HepG2 (cell line): ENCODE data around the gene NXPE4. TPM values are rescaled to one million over a fixed set of nuclear protein-coding genes. Genes with fewer than 3 reads are reported as not detected.
"Not testable (repeated sequence)": the region's sequence is repeated elsewhere in the genome, so short reads cannot be mapped to it uniquely, and the experiment has no call there.

Source experiments
- ATAC-seq: fragments of 200-7000 bp; cut with Tn5 transposase; 3 replicates; pipeline ENCODE4 v1.9.1; 2020; ENCODE audit warnings: mild to moderate bottlenecking, moderate library complexity
- BruUV-seq: library from RNA; stranded (reverse); fragments of 400-500 nt; replicated peaks from 2 replicates; lab custom pipeline; 2021; lab: Mats Ljungman, UMichigan
- CTCF ChIA-PET: fragments of 300-600 bp; formaldehyde crosslinking; extraction: SDS; loops from one replicate; lab custom pipeline; 2021; ENCODE audit warnings: low total read pairs, inconsistent platforms, low intra/inter-chr PET ratio; lab: Yijun Ruan, JAX
- POLR2A ChIA-PET: fragments of 350-600 bp; sonication (Branson Sonifier 250); formaldehyde crosslinking; loops from one replicate; lab custom pipeline; 2020; ENCODE audit warnings: antibody characterized with exemption, inconsistent platforms; lab: Yijun Ruan, JAX
- DNase-seq: peaks from one replicate; pipeline ENCODE4 v3.0.0-alpha.2; 2015; ENCODE audit warnings: low spot score
- FAIRE-seq: peaks from 3 replicates; lab custom pipeline; 2011; peaks lifted over from hg19 to GRCh38; lab: Jason Lieb, UNC
- H2AFZ ChIP-seq: one replicate; pipeline ENCODE4 v1.6.1; 2011; ENCODE audit warnings: low read length, inconsistent platforms
- H3K27ac ChIP-seq: fragments of 300-600 bp; 3 replicates; pipeline ENCODE4 v1.8.0; 2011; ENCODE audit warnings: mixed run types, mild to moderate bottlenecking, mixed read lengths, low read length, inconsistent platforms; ENCODE audit not compliant: insufficient read depth; ENCODE audit errors: extremely low read length
- H3K27me3 ChIP-seq, 2 experiments: fragments of 200-600 bp in 1 of 2; 2 replicates in 1 of 2; 3 replicates in 1 of 2; pipeline versions ENCODE4 v1.6.0 to v1.8.0; 2011; ENCODE audit warnings: low read length in 2 of 2, mild to moderate bottlenecking in 2 of 2, moderate library complexity in 2 of 2, inconsistent platforms in 1 of 2; ENCODE audit not compliant: insufficient read depth in 2 of 2, control insufficient read depth in 1 of 2
- H3K36me3 ChIP-seq, 2 experiments: fragments of 200-600 bp in 1 of 2; replicated peaks in 1 of 2; 2 replicates in 1 of 2; 3 replicates in 1 of 2; pipeline versions ENCODE4 v1.5.1 to v1.8.0; 2011; ENCODE audit warnings: low read length in 2 of 2, inconsistent platforms in 1 of 2; ENCODE audit not compliant: insufficient read depth in 2 of 2, control insufficient read depth in 1 of 2
- H3K4me1 ChIP-seq: 2 replicates; pipeline ENCODE4 v1.5.1; 2012; ENCODE audit warnings: low read length, inconsistent platforms; ENCODE audit not compliant: insufficient read depth
- H3K4me2 ChIP-seq: 2 replicates; pipeline ENCODE4 v1.6.0; 2011; ENCODE audit warnings: low read depth, low read length, inconsistent platforms
- H3K4me3 ChIP-seq, 3 experiments: fragments of 200-600 bp in 1 of 3; sonication (generic), shearing (Covaris generic) in 1 of 3; replicated peaks in 1 of 3; 2 replicates each; pipeline ENCODE4 v1.5.1; 2011 to 2016; ENCODE audit warnings: low read length in 3 of 3, inconsistent platforms in 2 of 3, low read depth in 2 of 3, mild to moderate bottlenecking in 2 of 3, control low read depth in 1 of 3, mixed read lengths in 1 of 3; ENCODE audit not compliant: insufficient read depth in 1 of 3
- H3K79me2 ChIP-seq: one replicate; pipeline ENCODE4 v1.6.1; 2011; ENCODE audit warnings: low read length, inconsistent platforms; ENCODE audit not compliant: insufficient read depth
- H3K9ac ChIP-seq: 2 replicates; pipeline ENCODE4 v1.6.0; 2011; ENCODE audit warnings: mild to moderate bottlenecking, low read depth, low read length, inconsistent platforms; ENCODE audit not compliant: insufficient read depth
- H3K9me3 ChIP-seq: 2 replicates; pipeline ENCODE4 v1.5.1; 2012; ENCODE audit warnings: mild to moderate bottlenecking, low read length
- H4K20me1 ChIP-seq: 2 replicates; pipeline ENCODE4 v1.6.0; 2011; ENCODE audit warnings: inconsistent platforms, mild to moderate bottlenecking, low read length, moderate library complexity; ENCODE audit not compliant: insufficient read depth
- BCL3 ChIP-seq: sonication (generic); formaldehyde crosslinking; IDR thresholded peaks from 2 replicates; pipeline ENCODE4 v1.5.1; 2020; ENCODE audit warnings: mild to moderate bottlenecking, missing genetic modification reagents, moderate library complexity
- GMEB1 ChIP-seq: sonication (generic); formaldehyde crosslinking; IDR thresholded peaks from 2 replicates; pipeline ENCODE4 v1.5.1; 2020; ENCODE audit warnings: missing genetic modification reagents, mild to moderate bottlenecking, borderline replicate concordance
- KLF15 ChIP-seq: sonication (generic); formaldehyde crosslinking; IDR thresholded peaks from 2 replicates; pipeline ENCODE4 v1.8.1; 2023; ENCODE audit warnings: borderline replicate concordance, mild to moderate bottlenecking, inconsistent platforms, missing genetic modification reagents, mixed read lengths
- RXRA ChIP-seq: sonication (generic); formaldehyde crosslinking; IDR thresholded peaks from 2 replicates; pipeline ENCODE4 v1.5.1; 2020; ENCODE audit warnings: missing genetic modification reagents
- TSC22D2 ChIP-seq: sonication (generic); formaldehyde crosslinking; IDR thresholded peaks from 2 replicates; pipeline ENCODE4 v1.5.1; 2020; ENCODE audit warnings: missing genetic modification reagents, mild to moderate bottlenecking, borderline replicate concordance
- ZNF773 ChIP-seq: sonication (generic); formaldehyde crosslinking; IDR thresholded peaks from 2 replicates; pipeline ENCODE4 v1.4.0; 2020; ENCODE audit warnings: missing genetic modification reagents, borderline replicate concordance
- ZNF781 ChIP-seq: sonication (generic); formaldehyde crosslinking; IDR thresholded peaks from 2 replicates; pipeline ENCODE4 v1.5.1; 2020; ENCODE audit warnings: borderline replicate concordance, mild to moderate bottlenecking, missing genetic modification reagents; ENCODE audit errors: not compliant biosample characterization
- WGBS: methylation state at CpG from one replicate; pipeline ENCODE4 v1.1.6; 2017; ENCODE audit warnings: low lambda C conversion rate; 5-methylcytosine and 5-hydroxymethylcytosine counted together
- in situ Hi-C: cut with HindIII; loops from 2 replicates; pipeline ENCODE4 v1.10.0; 2017; ENCODE audit warnings: low pct_unique_long_range_greater_than_20kb; ENCODE audit not compliant: extremely low pct_ligation_motif_present
- intact Hi-C: fragments of 100-400 bp; cut with micrococcal nuclease; formaldehyde crosslinking; loops from one replicate; pipeline ENCODE4 v1.10.0; 2022; ENCODE audit not compliant: unreplicated experiment
- polyA plus RNA-seq, 8 experiments: library from polyadenylated mRNA; depleted of rRNA in 3 of 8; stranded (reverse) in 7 of 8; unstranded in 1 of 8; fragments of >200 nt; fragmentation: Illumina TruSeq in 4 of 8; extraction: Trizol in 4 of 8; gene quantifications; 2 replicates each; pipeline versions ENCODE4 v1.2.1 to v1.2.3, GENCODE V29; 2011 to 2016; ENCODE audit warnings: low read depth in 4 of 8, missing spikeins in 1 of 8, mixed read lengths in 1 of 8; ENCODE audit not compliant: insufficient read depth in 1 of 8
- total RNA-seq, 5 experiments: library from RNA; depleted of rRNA; stranded (reverse); fragments of >200 nt; fragmentation: Illumina TruSeq; extraction: Trizol; gene quantifications; 2 replicates each; pipeline ENCODE4 v1.2.3, GENCODE V29; 2016; ENCODE audit warnings: low read depth in 1 of 5

The NXPE4 gene
- total and polyA plus RNA-seq, 2 of the 13 experiments (the other 11 are each of a cell fraction or from before 2014, with no cell fraction given), result not detected

- TF ChIP-seq RXRA (CRISPR knock-in tag), result no peak
- TF ChIP-seq BCL3 (CRISPR knock-in tag), result no peak
- TF ChIP-seq ZNF773, result no peak
- TF ChIP-seq GMEB1 (CRISPR knock-in tag), result no peak
- TF ChIP-seq TSC22D2 (CRISPR knock-in tag), result no peak
- TF ChIP-seq KLF15 (CRISPR knock-in tag), result no peak
- TF ChIP-seq ZNF781 (CRISPR knock-in tag), result no peak
Observed at GRCh38 chr11:114604179-114604813, 8.7 kb upstream of the NXPE4 start (continued).

GRCh38 chr11:114603151-114603550, 7.6 kb upstream of the NXPE4 start:
- H3K4me3 ChIP-seq, intact Hi-C loops, H3K9ac ChIP-seq, H4K20me1 ChIP-seq, ATAC-seq, DNase-seq, POLR2A ChIA-PET, FAIRE-seq, BruUV-seq, H3K4me2 ChIP-seq, in situ Hi-C loops, H3K4me1 ChIP-seq, CTCF ChIA-PET, H3K27me3 ChIP-seq, H2AFZ ChIP-seq, H3K79me2 ChIP-seq, H3K36me3 ChIP-seq, H3K27ac ChIP-seq: not testable (repeated sequence)
- H3K9me3 ChIP-seq, result peaks cover 43% of the 10 kb centered on the region
- 4% methylated on average over 7 of the region's 7 CpGs for WGBS
